Mesenteric fat pad (tissue), 1 donor: ENCODE measurements around the gene NAV2. TPM values are rescaled to one million over a fixed set of nuclear protein-coding genes. Genes with fewer than 3 reads are reported as not detected.
"Not testable (repeated sequence)": the region's sequence is repeated elsewhere in the genome, so short reads cannot be mapped to it uniquely, and the experiment has no call there.

ENCODE experiments used
- DNase-seq: peaks from one replicate; pipeline ENCODE4 v3.0.0-alpha.2; 2020; ENCODE audit warnings: low spot score
- total RNA-seq: library from RNA; stranded (reverse); fragmentation: NEBNext Ultra II Directional; extraction: Animal tissue kit (Norgen Biotek cat#: 25700); gene quantifications from one replicate; pipeline ENCODE4 v1.2.1, GENCODE V29; 2021
- donor health status: DM: yes; HTN: yes; CAD: no.

NAV2 gene
- total RNA-seq, 1 donor from 2014 or later = 13.7 TPM

DNA sequence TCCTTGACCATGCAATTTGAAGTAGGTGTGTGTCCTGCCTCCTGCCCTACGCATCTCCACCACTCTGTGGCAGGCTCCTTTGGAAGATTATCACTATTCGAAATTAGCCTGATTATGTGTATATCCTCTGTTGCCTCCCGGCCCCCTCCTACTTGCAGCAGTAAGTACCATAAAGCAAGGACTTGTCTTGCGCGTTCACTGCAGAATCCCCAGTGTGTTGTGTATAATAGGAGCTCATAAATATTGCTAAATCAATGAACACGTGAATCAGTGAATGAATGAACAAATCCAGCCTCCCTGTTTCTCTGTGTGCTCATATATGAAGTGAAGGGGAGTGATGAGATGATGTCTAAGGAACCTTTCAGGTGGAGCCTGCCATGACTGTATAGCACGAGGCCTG is 237.0 kb downstream of the NAV2 start:
- no peak for DNase-seq

- no peak for DNase-seq
Observed at GRCh38 chr11:19951558-19952115, 239.0 kb downstream of the NAV2 start.

DNA sequence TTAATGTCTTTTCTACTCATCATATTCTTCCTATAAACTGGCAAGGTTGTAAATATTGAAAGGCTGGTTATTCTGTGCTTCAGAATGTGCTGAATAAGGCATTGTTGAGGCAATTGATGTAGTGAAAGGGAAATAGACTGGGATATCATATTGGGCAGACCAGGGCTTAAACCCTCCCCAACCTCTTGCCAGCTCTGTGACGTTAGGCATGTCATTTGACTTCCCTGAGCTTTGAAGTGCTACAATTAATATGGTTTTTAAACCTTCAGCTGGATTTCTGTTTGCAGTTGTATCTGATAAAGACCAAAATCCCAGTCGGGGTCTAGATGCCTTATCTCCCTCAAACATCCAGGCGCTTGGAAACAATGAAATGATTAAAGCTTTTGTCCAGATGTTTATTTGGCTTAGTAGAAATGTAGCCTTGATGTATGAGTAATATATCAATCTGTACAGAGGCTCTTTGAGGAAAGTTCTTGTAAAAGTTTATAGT is 239.5 kb downstream of the NAV2 start:
- DNase-seq = no peak

GRCh38 chr11:19952911-19953310 is 240.3 kb downstream of the NAV2 start:
- no peak for DNase-seq

- no peak for DNase-seq
Observed at GRCh38 chr11:19953336-19953735, 240.7 kb downstream of the NAV2 start.

DNA sequence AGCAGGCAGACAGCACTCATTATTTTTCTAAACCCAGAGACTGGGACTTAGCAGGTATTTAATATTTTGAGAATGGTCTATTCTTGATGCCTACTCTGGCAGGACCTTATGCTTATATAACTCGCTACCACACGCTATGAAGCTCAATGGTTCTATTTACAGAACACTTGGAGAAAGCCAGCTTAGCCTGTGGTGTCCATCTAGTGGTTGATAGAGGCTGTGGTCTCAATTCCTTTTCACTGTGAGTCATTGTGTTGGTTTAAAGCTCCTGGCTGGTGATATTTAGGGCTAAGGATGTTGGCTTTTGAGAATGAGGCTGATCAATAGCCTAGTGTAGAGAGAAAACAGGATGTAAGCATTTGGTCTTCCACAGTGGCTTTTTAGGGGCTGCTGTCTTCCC is 241.3 kb downstream of the NAV2 start:
- DNase-seq = no peak

DNA sequence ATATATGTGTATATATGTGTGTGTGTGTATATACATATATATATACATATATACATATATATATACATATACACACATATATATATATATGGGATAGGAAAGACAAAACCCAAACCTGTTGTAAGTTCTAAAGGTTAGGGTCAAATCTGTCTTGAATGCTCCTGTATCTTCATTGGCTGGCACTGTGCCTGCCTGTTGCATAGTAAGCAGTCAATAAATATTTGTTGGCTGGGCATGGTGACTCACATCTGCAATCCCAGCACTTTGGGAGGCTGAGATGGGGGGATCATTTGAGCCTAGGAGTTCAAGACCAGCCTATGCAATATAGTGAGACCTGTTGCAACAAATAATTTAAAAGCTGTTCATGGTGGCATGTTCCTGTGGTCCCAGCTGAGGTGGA is 242.3 kb downstream of the NAV2 start:
- DNase-seq = no peak

DNA sequence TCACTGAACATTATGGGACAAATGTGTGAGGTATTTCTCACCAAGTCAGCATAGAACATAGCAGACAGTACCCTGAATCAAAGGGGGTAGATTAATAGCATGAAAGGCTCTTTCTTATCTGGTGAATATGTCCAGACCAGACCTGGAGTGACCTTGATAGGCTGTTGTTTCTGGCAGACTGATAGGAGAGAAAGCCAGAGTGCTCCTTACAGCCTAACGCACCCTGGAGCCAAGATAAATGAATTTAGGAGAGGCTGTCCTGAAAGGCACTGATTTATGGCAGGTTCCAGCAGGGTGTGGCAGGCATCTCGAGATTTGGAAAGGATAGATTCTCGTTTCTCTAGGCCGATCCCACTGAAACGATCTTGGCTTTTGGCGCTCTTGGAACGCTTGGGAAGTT is 243.0 kb downstream of the NAV2 start:
- DNase-seq = no peak

GRCh38 chr11:19956228-19956627 is 243.6 kb downstream of the NAV2 start:
- no peak for DNase-seq

GRCh38 chr11:19957294-19957943 is 244.8 kb downstream of the NAV2 start:
- no peak for DNase-seq

GRCh38 chr11:19958204-19958603 is 245.6 kb downstream of the NAV2 start:
- DNase-seq = no peak

GRCh38 chr11:19959210-19959609 is 246.6 kb downstream of the NAV2 start:
- no peak for DNase-seq

DNA sequence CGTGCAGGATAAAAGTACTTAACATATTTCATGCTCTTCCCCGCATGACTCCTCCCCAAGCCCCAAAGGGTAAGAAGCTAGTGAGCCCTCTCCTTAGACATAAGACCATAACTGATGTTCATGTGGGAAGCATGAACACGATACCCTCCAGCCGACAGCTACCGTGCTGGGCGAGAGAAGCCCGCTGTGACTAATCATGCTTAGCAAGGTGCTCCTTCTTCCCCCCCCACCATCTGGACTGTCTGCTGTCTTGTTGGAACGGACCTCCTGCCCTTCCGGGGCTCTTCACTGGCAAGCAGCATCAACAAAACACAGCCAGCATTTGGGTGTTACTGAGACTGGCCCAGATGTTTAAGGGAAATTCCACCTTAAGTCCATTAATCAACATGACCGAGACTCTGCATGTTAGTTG is 247.0 kb downstream of the NAV2 start:
- DNase-seq = no peak

DNA sequence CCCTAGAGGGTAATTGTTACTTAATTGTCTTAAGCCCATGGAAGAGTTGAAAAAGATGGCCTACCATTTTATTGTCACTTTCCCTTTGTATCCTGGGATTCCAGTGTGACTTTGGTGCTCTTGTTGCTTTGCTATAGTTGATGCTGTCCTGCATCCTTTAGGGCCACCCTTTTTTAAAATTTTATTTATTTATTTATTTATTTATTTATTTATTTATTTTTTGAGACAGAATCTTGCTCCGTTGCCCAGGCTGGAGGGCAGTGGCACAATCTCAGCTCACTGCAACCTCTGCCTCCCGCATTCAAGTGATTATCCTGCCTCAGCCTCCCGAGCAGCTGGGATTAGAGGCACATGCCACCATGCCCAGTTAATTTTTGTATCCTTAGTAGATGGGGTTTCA is 247.8 kb downstream of the NAV2 start:
- not testable (repeated sequence) for DNase-seq

DNA sequence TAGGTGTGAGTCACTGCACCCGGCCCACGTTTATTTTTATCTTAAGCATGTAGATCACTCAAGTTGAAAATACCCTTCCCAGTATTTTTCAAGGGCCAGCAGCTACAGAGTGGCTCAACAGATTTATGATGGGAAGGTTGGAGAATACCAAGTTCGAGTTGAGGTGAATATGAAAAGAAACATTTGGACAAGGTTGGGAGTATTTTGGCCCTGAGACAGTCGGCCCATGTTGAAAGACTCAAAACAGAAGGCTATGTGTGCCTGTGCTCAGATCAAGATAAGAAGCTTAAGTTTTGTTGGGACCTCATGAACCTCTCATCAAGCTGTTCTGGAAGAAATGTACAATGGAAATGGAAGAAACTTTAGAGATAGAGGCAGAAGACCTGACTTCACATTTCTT is 248.6 kb downstream of the NAV2 start:
- DNase-seq = no peak

DNA sequence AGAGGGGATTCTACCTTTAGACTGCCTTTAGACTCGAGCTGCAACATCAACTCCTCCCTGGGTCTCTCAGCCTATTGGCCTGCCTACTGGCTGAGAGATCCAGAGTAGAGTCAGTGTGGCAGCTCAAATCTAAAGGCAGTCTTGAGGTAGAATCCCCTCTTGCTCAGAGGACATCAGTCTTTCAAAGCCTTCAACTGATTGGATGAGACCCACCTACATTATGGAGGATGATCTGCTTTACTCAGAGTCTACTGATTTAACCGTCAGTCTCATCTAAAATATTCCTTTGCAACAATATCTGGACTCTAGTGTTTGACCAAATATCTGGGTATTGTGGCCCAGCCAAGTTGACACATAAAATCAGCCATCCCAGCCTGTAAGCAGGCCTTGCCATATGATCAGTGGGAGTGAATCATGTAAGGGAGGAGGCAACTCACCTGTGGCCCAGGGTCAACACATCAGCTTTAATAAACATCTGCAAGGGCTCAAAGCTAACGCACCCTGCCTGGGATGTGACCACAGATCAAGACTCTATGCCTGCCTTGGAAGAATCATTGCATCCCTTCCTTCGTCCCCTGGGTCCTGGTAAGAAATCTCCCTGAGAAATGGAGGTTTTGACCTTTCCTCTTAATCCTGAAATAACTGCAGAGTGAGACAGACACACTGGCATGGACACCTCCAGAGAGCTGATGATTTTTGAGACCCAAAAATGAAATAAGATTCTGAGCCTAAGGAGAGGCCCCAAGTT is 249.6 kb downstream of the NAV2 start:
- DNase-seq = no peak

- DNase-seq = no peak
Observed at GRCh38 chr11:19962801-19963175, 250.2 kb downstream of the NAV2 start.

DNA sequence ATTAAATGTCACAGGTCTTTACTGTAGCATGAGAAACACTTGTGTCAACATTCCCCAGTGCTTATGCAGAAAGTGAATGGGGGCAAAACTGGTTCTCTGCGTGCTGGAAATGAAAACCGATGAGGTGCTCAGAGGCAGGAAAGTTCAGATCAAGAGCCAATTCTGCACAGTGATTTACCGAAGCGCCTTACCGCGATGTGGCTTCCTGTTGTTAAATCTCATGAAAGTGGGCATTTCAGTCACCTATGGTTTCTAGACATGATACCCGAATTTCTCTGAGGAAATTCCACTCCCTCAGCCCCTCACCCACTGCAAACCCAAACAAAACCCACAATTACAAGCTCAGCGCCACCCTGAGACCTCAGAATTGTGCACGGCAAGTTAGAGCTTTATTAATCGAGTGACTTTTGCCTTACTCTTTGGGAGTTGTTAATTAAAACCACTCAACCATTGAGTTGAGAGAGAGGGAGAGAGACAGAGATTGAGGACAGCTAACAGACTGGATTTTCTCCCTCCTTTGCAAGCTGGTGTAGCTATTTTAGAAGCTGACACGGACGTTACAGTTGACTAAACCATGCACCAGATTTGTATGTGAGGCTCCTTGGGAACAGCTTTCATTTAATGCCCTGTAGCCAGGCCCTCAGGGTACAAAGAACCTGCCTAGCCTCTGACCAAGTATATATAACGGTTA is 251.2 kb downstream of the NAV2 start:
- no peak for DNase-seq

GRCh38 chr11:19966441-19966840 is 253.8 kb downstream of the NAV2 start:
- DNase-seq = no peak

DNA sequence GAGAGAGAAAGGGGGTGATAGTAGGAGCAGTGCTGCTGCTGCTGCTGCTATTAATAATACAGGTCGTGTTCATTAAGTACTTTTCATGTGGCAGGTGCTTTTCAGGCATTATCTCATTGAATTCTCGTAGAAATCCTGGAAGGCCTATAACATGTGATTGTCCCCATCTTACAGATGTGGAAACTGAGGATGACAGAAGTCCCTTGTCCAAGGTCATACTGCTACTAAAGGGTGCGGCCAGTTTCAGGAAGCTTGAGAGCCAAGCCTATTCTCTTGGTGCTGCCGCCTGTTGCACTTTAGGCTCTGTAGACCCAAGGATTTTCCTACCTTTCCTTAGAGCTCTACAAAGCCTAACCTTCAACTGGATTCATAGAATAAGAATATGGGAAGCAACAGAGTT is 254.3 kb downstream of the NAV2 start:
- no peak for DNase-seq

- no peak for DNase-seq
Observed at GRCh38 chr11:19967787-19968186, 255.2 kb downstream of the NAV2 start.

- DNase-seq = no peak
Observed at GRCh38 chr11:19968860-19969259, 256.2 kb downstream of the NAV2 start.
